Measurements from ENCODE around the gene NLRP9.

NLRP9 gene

GRCh38 chr19:55702131-55702627, 36.0 kb downstream of the NLRP9 start:
- DNase-seq: no peak

- no peak for DNase-seq
Measured at GRCh38 chr19:55700813-55701212, 37.4 kb downstream of the NLRP9 start.

- DNase-seq: no peak
Measured at GRCh38 chr19:55699221-55699620, 39.0 kb downstream of the NLRP9 start.

DNA sequence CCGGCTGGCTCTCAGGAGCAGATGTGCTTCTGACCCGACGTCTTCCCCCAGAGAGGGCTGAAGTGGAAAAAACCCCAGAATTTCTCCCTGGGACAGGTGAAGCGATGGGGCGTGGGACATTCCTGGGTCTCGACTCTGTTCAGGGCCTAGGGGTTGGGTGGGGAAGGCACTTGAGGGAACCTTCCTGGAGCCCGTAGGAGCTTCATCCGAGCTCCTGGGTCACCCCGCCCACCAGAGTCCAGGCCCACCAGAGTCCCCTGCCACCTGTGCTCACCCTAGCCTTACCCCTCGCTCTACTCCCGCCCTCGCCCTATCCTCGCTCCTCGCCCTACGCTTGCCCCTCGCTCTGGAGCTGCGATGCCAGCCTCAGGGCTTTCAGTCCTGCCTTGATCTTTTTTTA, 39.9 kb downstream of the NLRP9 start:
- no peak for DNase-seq

DNA sequence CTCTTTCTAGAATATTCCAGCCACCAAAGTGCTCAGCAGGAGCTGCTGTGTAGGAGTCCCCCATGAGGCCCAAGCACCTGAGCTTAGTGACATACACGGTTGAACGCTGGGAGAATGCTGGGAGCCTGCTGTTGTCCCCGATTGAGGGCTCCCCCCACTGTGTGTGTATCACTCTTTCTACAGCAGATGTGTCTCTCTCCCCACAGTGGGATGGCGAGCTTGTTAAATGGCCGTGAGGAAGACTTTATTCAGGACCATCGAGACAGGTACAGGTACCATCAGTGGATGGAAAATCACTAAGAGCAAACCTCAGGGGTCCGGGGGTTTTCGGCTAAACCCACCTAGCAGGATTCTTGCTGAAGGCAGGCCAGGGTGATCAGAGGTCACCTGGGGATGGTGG, 40.5 kb downstream of the NLRP9 start:
- no peak for DNase-seq

DNA sequence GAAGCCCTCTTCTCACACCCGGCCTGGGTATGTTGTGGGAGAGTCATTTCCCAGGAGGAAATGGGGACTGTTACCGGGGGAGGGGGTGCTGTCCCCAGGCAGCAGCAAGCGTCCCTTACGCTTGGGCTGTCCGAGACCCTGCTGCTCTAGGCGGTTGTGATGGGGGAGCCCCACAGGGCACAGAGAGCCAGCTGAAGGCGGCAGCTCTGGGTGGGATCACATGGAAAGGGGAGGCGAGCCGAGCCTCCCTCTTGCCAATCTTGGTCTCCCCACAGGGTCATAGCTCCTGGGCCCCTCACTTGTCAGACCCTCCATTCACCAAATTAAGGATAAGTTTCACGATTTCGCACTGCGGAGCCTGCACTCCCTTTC, 41.1 kb downstream of the NLRP9 start:
- DNase-seq: no peak

DNA sequence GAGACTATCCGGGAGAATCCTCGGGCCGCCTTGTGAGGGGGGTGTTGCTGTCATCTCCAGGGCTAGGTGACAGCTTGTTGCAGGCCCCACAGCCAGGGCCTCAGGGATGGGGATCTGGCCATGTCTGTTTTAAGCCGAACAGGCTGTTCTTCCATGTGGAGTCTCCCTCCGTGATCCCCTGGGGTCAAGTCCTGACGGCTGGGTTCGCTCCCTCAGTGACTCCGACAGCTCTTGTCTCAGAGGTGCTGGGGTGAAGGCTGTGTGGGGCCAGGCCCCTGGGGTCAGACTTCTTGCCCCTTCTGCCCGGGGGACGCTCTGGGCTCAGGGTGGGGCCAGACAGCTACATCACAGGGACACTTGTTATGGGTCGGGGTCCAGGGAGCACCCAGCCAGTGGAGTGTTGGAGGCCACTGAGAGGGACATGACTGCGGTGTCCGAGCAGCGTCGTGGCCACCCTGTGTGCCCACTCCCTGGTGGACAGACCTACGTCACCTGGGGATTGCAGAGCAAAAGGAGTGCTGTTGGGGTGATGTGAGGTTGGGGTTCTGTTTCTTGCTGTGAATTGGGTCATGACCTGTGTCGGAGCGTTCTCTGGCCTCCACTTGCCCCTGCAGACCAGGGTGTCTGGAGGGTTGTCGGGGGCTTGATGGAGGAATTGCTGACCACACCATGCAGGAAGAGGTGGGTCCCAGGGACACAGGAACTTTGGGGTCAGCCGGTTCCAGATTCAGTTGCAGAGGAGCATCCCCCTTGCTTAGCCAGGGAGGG, 41.7 kb downstream of the NLRP9 start:
- no peak for DNase-seq

DNA sequence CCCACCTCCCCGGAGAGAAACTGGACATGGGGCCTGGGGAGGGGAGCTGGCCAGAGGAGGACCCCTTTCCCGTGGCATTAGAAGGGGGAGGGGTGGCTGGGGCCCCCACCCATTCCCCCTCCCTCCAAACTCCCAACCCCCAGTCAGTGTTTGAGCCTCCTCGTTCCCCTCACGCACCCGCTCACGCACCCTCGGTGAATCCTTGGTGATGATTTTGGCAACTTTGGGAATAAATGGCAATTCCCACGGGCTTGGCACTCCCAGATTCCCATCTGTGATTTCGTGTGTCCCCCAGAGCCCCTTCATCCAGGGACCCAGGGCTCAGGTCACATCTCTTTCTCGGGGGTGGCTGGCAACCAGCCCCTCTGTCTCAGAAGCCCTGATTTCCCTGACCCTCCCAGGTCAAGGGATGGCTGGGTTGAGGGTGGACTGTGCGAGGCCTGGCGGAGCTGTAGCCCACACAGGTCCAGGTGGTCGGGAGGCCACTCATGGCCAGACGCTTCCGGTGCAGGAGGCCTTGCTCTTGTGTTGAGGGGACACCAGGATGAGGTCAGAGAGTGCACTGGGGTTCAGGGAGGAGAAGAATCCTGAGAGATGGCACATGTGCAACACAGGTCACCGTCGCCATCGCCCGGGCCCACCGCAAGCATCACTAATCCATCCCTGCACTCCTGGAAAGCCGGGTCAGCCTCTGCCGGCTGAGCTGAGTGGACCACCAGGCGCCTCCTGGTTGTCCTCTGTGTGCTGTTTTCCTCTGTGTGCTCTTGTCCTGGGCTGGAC, 42.5 kb downstream of the NLRP9 start:
- DNase-seq: no peak

DNA sequence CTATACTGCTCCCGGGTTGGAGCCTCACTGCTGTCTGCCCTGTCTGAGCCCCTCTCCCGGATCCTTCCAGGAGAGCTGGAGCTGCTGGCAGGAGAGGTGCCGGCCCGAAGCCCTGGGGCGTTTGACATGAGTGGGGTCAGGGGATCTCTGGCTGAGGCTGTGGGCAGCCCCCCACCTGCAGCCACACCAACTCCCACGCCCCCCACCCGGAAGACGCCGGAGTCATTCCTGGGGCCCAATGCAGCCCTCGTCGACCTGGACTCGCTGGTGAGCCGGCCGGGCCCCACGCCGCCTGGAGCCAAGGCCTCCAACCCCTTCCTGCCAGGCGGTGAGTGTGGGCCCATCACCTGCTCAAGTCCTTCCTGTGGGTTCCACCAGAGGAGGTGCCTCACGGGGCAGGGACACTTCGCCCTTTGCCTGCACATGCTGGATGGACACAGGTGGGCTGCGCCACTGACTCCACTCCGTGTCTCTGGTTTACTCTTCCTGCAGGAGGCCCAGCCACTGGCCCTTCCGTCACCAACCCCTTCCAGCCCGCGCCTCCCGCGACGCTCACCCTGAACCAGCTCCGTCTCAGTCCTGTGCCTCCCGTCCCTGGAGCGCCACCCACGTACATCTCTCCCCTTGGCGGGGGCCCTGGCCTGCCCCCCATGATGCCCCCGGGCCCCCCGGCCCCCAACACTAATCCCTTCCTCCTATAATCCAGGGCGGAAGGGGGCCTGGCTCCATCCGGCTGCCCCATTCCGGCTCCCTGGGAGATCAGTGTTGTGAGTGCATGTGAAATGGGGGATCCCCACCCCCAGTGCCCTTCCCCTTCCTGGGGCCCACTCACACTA, 43.3 kb downstream of the NLRP9 start:
- no peak for DNase-seq

DNA sequence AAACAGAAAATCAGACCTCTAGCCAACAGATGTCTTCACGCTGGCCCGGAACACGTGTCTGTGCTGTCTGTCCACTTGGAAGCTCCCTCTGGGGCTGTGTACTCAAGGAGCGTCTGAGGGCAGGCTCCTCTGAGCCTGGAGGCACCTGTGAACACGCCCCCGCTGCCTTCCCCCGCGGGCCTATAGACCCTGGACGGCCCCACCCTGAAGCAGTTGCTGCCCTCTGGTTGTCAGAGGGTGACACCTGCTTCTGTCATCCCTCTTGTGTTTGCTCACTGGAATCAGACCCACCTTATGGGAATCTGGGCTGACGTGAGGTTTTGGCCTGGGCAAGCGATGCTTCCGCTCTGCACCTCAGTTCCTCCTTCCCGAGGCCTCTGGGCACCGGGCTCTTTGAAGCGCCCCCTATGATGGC, 44.0 kb downstream of the NLRP9 start:
- DNase-seq: no peak

DNA sequence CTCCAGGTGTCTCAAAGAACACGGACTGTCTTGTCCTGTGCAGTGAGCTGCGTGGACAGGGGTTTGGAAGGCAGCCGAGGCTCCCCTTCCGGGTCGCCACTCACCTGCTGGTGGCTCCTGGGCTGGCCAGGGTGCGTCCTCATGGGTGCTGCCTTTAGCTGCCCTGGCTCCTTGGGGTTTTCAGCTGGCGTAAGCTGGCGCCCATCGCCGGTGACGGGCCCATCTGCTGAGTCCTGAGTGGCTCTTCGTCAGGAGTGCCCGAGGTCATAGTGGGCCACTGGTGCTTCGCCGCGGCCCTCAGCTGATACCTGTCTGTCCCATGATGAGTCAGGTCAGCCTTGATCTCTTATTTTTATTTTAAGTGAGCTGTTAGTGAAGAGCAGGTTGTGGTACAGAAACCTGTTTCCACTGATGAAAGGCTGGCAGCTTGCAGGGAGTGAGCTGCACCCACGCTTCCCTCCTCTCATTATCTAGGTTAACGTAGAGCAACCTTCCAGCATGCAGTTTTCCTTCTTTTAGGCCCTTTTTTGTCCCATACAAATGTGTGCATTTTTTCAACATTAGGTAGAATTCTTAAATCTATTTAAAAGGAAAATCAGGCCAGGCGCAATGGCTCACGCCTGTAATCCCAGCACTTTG, 44.7 kb downstream of the NLRP9 start:
- DNase-seq: no peak

DNA sequence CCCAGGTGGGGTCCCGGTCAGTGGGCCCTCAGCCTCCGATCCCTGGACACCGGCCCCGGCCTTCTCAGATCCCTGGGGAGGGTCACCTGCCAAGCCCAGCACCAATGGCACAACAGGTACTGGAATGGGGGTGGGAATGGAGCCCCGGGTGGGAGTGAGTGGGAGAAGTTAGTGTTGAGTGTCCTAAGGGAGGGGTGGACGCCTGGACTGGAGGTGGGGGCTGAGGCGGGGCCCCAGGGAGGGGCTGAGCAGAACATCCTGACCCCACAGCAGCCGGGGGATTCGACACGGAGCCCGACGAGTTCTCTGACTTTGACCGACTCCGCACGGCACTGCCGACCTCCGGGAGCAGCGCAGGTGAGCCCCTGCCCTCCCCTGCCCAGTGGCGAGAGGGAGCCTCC, 45.5 kb downstream of the NLRP9 start:
- no peak for DNase-seq

GRCh38 chr19:55691561-55692481, 46.4 kb downstream of the NLRP9 start:
- DNase-seq: no peak

- no peak for DNase-seq
Measured at GRCh38 chr19:55690769-55691545, 47.2 kb downstream of the NLRP9 start.

DNA sequence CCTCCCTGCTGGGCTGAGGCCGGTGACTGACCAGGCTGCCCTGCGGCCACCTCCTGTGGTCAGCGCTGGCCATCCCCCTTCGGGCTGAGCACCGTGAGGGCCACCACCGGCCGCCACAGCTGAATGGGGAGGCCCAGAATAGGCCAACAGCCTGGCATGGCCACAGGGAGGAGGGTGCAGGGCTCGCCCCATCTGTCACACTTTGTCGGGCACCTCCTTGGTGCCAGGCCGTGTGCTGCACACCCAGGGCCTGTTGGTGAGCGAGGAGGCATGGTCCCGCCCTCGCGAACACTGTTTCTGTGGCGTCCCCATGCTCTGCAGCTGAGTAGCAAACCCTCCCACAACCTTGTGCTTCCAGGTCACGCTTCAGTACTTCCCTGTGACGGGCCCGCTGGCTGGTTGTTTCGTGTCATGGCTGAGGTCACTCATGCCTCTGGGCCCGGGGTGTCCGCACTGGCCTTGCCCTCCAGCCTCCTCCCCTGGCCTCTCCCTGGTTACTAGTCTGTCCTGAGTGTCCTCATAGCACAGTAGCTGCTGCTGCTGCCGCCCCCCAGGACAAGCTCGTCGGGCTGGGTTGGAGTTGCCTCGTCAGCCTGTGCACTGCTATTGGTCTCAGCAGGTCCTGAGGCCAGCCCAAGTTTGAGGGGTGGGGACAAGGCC, 48.0 kb downstream of the NLRP9 start:
- no peak for DNase-seq

- no peak for DNase-seq
Measured at GRCh38 chr19:55689411-55690108, 48.6 kb downstream of the NLRP9 start.

DNA sequence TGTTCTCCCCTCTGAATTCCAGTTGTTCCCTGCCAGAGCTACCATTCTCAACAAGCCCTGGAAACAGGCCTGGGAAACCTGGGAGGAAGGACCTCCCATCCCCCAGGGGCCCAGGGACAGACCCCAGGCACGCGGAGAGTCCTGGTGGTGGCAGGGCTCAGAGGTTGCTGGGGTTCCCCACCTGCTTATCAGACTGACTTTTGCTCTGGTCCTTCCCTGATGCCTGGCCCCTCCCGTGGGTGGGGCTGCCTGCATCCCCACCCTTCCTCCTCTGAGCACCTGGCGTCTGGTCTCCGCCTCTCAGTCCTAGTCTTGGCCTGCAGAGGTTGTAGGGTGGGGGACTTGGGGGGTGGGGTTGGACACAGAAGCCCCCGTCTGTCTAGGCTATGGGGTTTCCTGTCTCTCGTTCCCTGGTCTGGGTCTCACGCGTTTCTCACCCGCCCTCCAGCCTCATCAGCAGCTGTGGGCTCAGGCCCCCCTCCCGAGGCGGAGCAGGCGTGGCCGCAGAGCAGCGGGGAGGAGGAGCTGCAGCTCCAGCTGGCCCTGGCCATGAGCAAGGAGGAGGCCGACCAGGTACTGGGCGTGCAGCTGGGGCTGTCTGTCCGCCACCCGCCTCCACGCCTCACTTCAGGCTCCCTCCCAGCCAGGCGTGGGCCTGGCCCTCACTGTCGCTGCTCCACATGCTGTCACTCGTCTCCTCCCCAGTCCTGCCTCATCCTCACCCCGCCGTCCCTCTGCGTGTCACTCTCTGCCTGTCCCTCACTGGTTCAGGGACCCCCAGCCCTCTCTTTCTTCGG, 49.6 kb downstream of the NLRP9 start:
- no peak for DNase-seq

- DNase-seq: no peak
Measured at GRCh38 chr19:55687281-55688201, 50.7 kb downstream of the NLRP9 start.
